Measurements from ENCODE around the gene CSNK1A1.
A peak's percentile ranks its signal among the peaks of the same experiment; 100 is the strongest.
"Not testable (repeated sequence)": the region's sequence is repeated elsewhere in the genome, so short reads cannot be mapped to it uniquely, and the experiment has no call there.

Gene CSNK1A1

DNA sequence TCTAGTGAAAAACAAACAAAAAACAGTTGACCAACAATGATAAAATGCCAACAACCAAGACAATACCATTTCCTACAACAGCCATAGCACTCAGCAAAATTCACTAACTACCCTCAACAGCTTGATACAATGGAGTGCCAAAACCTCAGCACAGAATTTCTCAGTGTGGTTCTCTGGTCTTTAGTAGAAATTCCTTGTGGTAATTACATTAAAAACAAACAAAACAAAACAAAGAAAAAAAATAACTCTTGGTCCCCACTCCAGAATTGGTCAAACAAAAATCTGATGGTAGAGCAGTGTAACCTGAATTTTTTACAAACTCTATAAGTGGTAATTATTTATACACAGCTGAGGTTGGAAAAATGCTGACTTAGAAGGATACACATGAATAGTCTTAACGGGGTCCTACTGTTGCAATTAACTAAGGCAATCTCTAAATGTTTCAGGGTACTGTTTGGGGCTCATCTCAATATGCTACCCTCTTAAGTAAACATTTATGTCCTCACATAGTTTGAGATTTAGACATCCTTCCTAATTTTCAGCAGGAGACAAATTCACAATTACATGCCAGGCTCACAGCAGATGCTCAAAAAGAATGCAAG lies 13.8 kb downstream of the CSNK1A1 start:
- H3K27ac ChIP-seq: no peak overlapping the region
- no peaks in the 10 kb centered on the region for H3K9me3 ChIP-seq (ENCODE audit: severe bottlenecking)
- TF ChIP-seq CTCF (IDR thresholded peaks at IDR 0.05; ENCODE audit: low read depth, low read length): no peak
- no peak for DNase-seq
- no peak overlapping the region for H3K4me3 ChIP-seq (ENCODE audit: low read depth, low read length)
- peaks cover 44% of the 10 kb centered on the region for H3K36me3 ChIP-seq
- no peaks in the 10 kb centered on the region for H3K27me3 ChIP-seq (ENCODE audit: insufficient read depth, low read depth, severe bottlenecking)

GRCh38 chr5:149535787-149536186 lies 15.5 kb downstream of the CSNK1A1 start:
- H3K4me3 ChIP-seq (ENCODE audit: low read depth, low read length); H3K9me3 ChIP-seq (ENCODE audit: severe bottlenecking); H3K27me3 ChIP-seq (ENCODE audit: insufficient read depth, low read depth, severe bottlenecking); DNase-seq; H3K27ac ChIP-seq: not testable (repeated sequence)
- peaks cover 40% of the 10 kb centered on the region for H3K36me3 ChIP-seq

DNA sequence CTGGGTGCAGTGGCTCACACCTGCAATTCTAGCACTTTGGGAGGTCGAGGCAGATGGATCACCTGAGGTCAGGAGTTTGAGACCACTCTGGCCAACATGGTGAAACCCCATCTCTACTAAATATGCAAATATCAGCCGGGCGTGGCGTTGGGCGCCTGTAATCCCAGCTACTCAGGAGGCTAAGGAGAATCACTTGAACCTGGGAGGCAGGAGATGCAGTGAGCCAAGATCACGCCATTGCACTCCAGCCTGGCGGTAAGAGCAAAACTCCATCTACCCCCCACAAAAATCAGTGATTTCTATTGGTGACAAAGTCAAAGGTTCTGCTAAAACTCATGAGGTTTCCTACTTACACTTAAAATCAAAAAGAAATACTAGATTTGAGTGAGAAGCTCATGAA lies 18.8 kb downstream of the CSNK1A1 start:
- Histone ChIP-seq H3K27me3 (ENCODE audit: insufficient read depth, low read depth, severe bottlenecking) (no peaks in the 10 kb centered on the region), H3K27ac (no peak overlapping the region), H3K36me3 (peaks cover 26% of the 10 kb centered on the region), H3K4me3 (ENCODE audit: low read depth, low read length) (no peak overlapping the region), H3K9me3 (ENCODE audit: severe bottlenecking) (no peaks in the 10 kb centered on the region)
- TF ChIP-seq CTCF (IDR thresholded peaks at IDR 0.05; ENCODE audit: low read depth, low read length): no peak
- DNase-seq: no peak

- no peak overlapping the region for H3K4me3 ChIP-seq (ENCODE audit: low read depth, low read length)
- H3K9me3 ChIP-seq (ENCODE audit: severe bottlenecking): no peaks in the 10 kb centered on the region
- H3K27me3 ChIP-seq (ENCODE audit: insufficient read depth, low read depth, severe bottlenecking): no peaks in the 10 kb centered on the region
- H3K27ac ChIP-seq: peak overlapping the region; percentile 46
- TF ChIP-seq CTCF (IDR thresholded peaks at IDR 0.05; ENCODE audit: low read depth, low read length): no peak
- DNase-seq: no peak
- peaks cover 19% of the 10 kb centered on the region for H3K36me3 ChIP-seq
Observed at GRCh38 chr5:149529463-149529862, 21.8 kb downstream of the CSNK1A1 start.

GRCh38 chr5:149528281-149529060 lies 22.8 kb downstream of the CSNK1A1 start:
- peak overlapping the region; percentile 46 for H3K27ac ChIP-seq
- H3K27me3 ChIP-seq (ENCODE audit: insufficient read depth, low read depth, severe bottlenecking): no peaks in the 10 kb centered on the region
- no peak overlapping the region for H3K4me3 ChIP-seq (ENCODE audit: low read depth, low read length)
- peaks cover 23% of the 10 kb centered on the region for H3K36me3 ChIP-seq
- H3K9me3 ChIP-seq (ENCODE audit: severe bottlenecking): no peaks in the 10 kb centered on the region
- no peak for DNase-seq
- no peak for TF ChIP-seq CTCF (IDR thresholded peaks at IDR 0.05; ENCODE audit: low read depth, low read length)

- peaks cover 30% of the 10 kb centered on the region for H3K36me3 ChIP-seq
- no peak for DNase-seq
- H3K27ac ChIP-seq: peak overlapping the region; percentile 5; the same call in 1 of the 2 replicates
- no peaks in the 10 kb centered on the region for H3K9me3 ChIP-seq (ENCODE audit: severe bottlenecking)
- no peak overlapping the region for H3K4me3 ChIP-seq (ENCODE audit: low read depth, low read length)
- no peaks in the 10 kb centered on the region for H3K27me3 ChIP-seq (ENCODE audit: insufficient read depth, low read depth, severe bottlenecking)
- TF ChIP-seq CTCF (IDR thresholded peaks at IDR 0.05; ENCODE audit: low read depth, low read length): no peak
Observed at GRCh38 chr5:149526845-149527590, 24.2 kb downstream of the CSNK1A1 start.
